ENCODE data around the gene MSRB2. TPM values are rescaled to one million over a fixed set of nuclear protein-coding genes. Genes with fewer than 3 reads are reported as not detected.

The MSRB2 gene
- total RNA-seq, 4 donors from 2014 or later, result 12.5 to 19.3 (median 16.0) TPM

GRCh38 chr10:23120001-23120934 is 24.9 kb downstream of the MSRB2 start:
- Histone ChIP-seq H3K36me3 (peaks cover 3 to 65% (median 5%) of the 10 kb centered on the region in 3 donors), H3K4me3 (no peak overlapping the region), H3K4me1 (no peaks in the 10 kb centered on the region), H3K27ac (no peak overlapping the region), H3K9me3 (peaks cover 0 to 10% (median 2%) of the 10 kb centered on the region in 4 donors), H3K27me3 (no peaks in the 10 kb centered on the region)
- no peak for DNase-seq (ENCODE audit: low spot score in 2 of 2)
- 74 to 78% methylated on average over 11 of the region's 11 CpGs for WGBS, 2 donors
- TF ChIP-seq POLR2A (IDR thresholded peaks at IDR 0.05) (no peak), EP300 (IDR thresholded peaks at IDR 0.05) (no peak), CTCF (IDR thresholded peaks at IDR 0.05) (no peak)

- H3K27me3 ChIP-seq, result no peaks in the 10 kb centered on the region
- no peak for DNase-seq (ENCODE audit: low spot score in 2 of 2)
- H3K36me3 ChIP-seq, result peaks cover 3 to 58% (median 5%) of the 10 kb centered on the region in 3 donors
- H3K27ac ChIP-seq, result no peak overlapping the region
- H3K9me3 ChIP-seq, result peaks cover 0 to 10% (median 2%) of the 10 kb centered on the region in 4 donors
- H3K4me1 ChIP-seq, result no peaks in the 10 kb centered on the region
- TF ChIP-seq POLR2A (IDR thresholded peaks at IDR 0.05), result no peak
- no peak overlapping the region for H3K4me3 ChIP-seq
- WGBS, 2 donors, result 93 to 98% methylated on average over 5 of the region's 5 CpGs
Observed at GRCh38 chr10:23121135-23121534, 25.8 kb downstream of the MSRB2 start.

GRCh38 chr10:23136462-23136861 is 41.1 kb downstream of the MSRB2 start:
- Histone ChIP-seq H3K27ac (no peak overlapping the region), H3K4me1 (no peaks in the 10 kb centered on the region), H3K9me3 (peaks cover 0 to 43% (median 0%) of the 10 kb centered on the region in 4 donors), H3K36me3 (no peaks in the 10 kb centered on the region), H3K27me3 (no peaks in the 10 kb centered on the region), H3K4me3 (no peak overlapping the region)
- DNase-seq (ENCODE audit: low spot score in 2 of 2), result no peak
- WGBS, 2 donors, result 94 to 97% methylated on average over 4 of the region's 4 CpGs
- no peak for TF ChIP-seq POLR2A (IDR thresholded peaks at IDR 0.05)
- no peak for TF ChIP-seq CTCF (IDR thresholded peaks at IDR 0.05)
- no peak for TF ChIP-seq EP300 (IDR thresholded peaks at IDR 0.05)

- 55 to 83% methylated on average over 1 of the region's 1 CpG for WGBS, 2 donors
- no peaks in the 10 kb centered on the region for H3K27me3 ChIP-seq
- H3K36me3 ChIP-seq, result no peaks in the 10 kb centered on the region
- peaks cover 0 to 36% (median 0%) of the 10 kb centered on the region in 4 donors for H3K9me3 ChIP-seq
- DNase-seq (ENCODE audit: low spot score in 2 of 2), result no peak
- H3K27ac ChIP-seq, result no peak overlapping the region
- no peaks in the 10 kb centered on the region for H3K4me1 ChIP-seq
- H3K4me3 ChIP-seq, result no peak overlapping the region
- TF ChIP-seq EP300 (IDR thresholded peaks at IDR 0.05) (no peak), CTCF (IDR thresholded peaks at IDR 0.05) (no peak), POLR2A (IDR thresholded peaks at IDR 0.05) (no peak)
Observed at GRCh38 chr10:23139677-23140076, 44.3 kb downstream of the MSRB2 start.

- Histone ChIP-seq H3K36me3 (no peaks in the 10 kb centered on the region), H3K27me3 (no peaks in the 10 kb centered on the region), H3K9me3 (peaks cover 0 to 18% (median 0%) of the 10 kb centered on the region in 4 donors), H3K4me3 (no peak overlapping the region), H3K4me1 (no peaks in the 10 kb centered on the region), H3K27ac (no peak overlapping the region)
- WGBS, 2 donors, result 84 to 87% methylated on average over 4 of the region's 4 CpGs
- DNase-seq (ENCODE audit: low spot score in 2 of 2), result no peak
- TF ChIP-seq EP300 (IDR thresholded peaks at IDR 0.05) (no peak), POLR2A (IDR thresholded peaks at IDR 0.05) (no peak), CTCF (IDR thresholded peaks at IDR 0.05) (no peak)
Observed at GRCh38 chr10:23141995-23142394, 46.6 kb downstream of the MSRB2 start.
